Measurements from ENCODE around the gene CACNB3.

The CACNB3 gene

DNA sequence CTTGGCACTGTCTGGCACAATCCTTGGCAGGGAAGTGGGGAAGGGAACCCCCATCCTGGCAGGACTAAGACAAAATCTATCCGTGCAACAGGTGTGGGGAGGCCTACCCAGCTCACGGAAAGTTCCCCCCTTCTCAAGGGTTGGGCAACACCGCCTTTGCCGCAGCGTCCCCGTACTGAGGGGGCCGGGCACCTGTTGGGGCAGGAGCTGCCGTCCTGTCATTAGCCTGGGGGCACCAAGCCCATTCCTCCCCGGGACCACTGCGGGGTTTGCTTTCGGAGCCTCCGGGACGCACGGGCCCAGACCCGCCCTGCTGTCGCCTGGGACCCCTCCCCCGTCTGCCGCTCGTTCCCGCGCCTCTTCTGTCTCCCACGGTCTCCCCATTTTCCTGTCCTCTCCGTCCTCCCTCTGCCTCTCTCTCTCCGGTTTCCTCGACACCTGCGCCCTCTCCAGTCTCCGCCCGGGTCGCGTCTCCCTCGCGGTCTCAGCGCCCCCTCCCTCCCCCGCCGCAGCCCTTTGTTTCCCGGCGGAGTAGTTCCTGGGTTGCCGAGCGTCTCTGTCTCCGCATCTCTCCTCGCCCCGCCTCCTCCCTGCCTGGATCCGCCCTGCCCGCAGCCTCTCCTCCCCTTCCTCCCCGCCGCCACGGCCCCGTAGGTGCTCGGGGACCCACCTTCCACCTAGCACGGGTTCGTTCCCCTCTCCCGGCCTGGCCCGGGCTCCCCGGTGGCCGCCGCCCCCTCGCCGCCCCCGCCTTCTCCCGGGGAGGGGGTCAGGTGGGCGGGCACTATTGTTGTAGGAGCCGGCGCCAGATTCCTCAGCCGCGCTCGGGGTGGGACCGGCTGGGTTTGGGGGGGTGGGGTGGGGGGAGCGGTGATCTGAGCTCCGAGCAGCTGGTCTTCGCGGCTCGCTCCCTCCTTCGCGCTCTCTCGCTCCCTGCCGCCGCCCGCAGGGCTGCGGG is at the start of gene CACNB3:
Gene CACNB3 (plus strand): TSS at position 624 of the 958 bp plus-strand sequence. CDS start 434 bp downstream, outside the sequence.
- peak; percentile 71 for DNase-seq

DNA sequence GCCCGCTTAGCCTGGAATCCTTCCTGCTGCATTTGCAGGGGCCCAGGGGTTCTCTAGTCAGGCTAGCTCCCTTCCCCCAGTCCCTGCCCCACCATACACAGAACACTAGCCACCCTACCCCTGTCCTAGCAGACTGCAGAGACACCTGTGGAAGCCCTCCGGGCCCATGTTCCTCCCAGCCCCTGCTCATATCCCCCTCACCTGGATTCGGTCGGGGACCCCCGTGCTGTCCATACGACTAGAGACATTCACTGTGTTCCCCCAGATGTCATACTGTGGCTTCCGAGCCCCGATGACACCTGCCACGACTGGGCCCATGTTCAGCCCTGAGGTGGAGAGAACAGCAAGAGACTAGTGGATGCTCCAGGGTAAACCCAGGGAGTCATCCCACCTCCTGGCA is 49.6 kb upstream of the CACNB3 start:
- no peak for DNase-seq

DNA sequence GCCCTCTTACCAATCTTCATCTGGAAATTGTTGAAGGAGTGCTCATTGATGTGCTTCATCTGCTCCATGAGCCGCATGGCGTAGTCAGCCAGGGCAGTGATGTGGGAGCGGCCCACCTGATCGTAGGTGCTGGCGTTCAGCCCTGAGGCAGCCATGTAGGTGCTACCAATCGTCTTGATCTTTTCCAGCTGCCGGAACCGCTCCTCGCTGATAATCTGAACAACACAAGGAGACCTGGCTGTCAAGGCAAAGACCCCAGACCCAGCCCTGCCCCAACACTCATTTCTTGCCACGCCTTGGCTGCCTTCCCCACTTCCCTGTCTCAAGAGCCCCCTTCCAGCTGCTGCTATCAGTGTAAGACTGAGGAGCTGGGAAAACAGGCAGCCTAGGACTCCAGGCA is 47.5 kb upstream of the CACNB3 start:
- no peak for DNase-seq

DNA sequence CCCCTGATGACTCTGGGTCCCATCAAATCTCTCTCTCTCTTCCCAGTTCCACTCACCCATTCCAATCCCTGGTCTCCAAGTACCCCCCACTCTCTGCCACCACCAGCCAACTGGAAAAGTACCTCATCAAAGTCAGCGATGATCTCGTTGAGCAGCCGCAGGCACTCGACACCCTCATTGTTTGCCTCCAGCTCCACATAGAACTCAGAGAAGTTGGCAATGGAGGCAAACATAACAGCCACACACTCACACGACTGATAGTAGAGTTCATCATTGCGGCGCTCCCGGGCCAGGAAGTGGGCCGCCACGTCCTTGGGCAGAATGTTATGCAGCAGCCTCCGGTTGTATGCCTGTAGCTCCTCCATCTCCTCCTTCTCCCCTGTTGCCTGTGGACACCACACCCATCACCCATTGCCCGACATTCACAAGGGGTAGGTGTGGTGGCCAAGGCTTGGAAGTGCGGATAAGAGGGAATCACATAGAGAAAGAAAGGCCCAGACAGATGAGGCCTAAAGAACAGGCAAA is 46.6 kb upstream of the CACNB3 start:
- no peak for DNase-seq

DNA sequence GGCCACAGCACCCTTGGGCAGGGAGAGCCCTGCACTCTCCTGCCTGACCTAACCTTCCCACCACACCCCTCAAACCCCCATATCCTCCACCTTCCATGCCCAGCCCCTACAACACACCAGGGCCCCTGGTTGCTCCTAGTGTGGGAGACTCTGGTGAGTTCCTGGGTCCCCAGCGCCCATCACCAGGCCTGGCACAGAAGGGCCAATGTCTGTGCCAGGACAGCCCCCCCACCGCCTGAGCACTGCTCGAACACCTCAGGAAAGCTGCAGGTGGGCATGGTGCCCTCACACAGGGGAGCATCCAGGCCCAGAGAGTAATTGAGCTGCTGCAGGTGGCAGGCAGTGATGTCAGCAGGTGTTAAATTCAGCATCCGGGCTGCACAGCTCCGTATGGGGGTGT is 44.6 kb upstream of the CACNB3 start:
- no peak for DNase-seq

DNA sequence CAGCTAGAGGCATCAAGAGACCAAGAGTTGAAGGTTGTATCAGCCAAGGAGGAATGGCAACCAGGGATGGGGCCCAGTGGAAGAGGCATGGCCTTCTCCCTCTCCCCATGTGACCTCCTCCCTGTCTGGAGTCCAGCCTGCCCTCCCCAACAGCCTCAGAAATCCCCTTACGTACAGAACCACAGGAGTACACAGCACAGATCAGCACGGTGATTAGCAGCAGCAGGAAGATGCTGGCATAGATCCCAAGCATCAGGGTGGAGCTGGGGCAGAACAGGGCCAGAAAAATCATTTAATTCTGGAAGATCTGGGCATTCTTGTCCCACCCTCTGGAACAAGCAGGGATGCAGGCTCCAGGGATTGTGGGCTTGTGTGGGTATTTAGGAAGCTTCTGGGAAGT is 43.8 kb upstream of the CACNB3 start:
- DNase-seq, result no peak

DNA sequence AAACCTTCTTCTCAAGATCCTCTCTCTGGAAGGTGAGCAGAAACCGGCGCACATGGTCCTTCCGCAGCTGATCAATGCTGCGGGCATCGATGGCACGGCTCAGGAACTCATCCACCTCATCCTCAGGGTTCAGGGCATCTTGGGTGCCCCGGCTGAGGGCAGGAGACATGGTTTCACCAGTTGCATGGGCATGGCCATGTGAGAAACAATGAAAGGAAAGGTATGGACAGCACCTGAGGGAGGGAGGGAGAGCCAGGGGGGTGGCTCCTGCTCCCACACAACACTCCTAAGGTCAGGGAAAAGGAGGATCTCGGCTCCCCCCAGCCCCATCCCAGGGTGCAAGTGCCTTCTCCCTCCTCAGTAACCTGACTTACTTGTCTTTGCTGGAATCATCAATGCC is 43.0 kb upstream of the CACNB3 start:
- DNase-seq, result no peak

DNA sequence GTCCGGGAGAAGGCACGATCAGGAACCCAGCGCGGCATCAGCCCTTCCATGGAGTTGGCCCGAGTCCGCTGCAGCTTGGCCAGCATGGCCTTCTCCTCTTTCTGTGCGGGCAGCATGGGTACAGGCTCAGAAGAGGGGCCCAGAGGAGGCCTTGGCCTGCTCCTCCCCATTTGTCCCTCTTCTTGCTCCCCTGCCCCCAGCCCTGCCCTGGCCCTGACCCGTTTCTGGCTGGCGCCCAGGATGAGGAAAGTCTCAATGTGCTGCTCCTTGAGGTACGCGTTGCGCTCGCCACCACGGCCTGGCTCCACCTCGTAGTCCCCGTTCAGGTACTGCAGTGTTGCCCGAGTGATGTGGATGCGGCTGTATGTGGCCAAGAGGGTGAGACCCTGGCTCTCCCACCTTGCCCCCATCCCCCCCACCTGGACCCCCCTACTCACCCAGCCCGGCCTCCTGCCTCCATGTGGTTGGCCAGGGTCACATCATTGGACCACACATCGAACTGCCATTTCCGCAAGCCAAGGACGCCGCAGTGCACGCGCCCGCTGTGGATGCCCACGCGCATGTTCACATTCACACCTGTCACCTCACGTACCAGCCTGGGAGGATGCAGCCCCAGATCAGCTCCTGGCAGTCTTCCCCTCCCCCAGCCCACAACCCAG is 42.2 kb upstream of the CACNB3 start:
- no peak for DNase-seq

DNA sequence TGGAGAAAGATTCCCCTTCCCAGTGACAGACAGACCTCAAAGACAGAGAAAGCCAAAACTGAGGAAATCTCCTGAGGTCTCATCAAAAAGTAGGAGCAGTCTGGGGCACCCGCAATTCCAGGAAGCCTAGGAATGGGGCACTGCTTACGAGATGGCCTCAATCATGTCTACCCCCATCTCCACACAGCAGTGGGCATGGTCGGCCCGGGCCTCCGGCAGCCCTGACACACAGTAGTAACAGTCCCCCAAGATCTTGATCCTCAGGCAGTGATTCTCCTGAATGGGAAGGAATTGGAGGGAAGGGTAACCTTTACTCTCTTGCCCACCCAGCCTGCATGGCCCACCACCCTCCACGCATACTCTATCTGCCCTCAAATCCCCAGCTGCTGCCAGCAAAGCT is 41.3 kb upstream of the CACNB3 start:
- DNase-seq, result no peak

DNA sequence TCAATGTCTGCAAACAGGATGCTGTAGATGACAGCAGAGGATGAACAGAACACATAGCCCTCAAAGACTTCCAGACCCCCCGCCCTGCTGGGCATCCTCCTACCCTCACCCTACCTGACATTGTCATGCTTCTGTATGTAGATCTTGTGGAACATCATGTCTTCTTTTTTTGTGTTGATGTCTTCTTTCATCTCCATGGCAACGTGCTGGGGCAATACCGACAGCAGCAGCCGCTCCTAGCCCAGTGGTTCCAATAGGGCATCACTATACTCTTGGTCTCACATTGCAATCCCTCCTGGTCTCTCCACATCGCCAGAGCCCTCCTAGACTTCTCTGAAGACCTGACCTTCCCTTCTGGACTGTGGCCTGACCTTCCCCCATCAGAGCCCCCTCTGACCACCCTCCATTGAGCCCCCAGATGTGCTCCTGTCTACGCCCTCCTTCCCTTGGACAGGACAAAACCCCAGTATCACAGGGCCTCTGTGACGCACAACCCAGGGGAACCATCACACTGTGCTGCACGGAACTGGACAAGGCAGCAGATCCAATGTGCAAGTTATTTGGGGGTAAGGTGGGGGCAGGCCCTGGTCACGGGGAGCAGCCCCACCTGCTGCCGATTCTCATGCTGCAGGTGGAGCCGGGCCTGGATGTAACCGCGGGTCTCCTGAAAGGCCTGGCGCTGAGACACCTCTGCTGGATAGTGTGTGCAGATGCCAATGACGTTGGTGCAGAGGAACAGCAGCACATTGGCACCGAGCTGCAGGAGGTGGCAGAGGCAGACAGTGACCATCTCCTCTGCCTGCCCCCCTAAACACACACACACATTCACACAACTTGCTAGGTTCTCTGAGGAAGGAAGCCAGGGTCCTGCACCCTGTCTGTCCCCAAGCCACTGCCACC is 40.5 kb upstream of the CACNB3 start:
- no peak for DNase-seq

DNA sequence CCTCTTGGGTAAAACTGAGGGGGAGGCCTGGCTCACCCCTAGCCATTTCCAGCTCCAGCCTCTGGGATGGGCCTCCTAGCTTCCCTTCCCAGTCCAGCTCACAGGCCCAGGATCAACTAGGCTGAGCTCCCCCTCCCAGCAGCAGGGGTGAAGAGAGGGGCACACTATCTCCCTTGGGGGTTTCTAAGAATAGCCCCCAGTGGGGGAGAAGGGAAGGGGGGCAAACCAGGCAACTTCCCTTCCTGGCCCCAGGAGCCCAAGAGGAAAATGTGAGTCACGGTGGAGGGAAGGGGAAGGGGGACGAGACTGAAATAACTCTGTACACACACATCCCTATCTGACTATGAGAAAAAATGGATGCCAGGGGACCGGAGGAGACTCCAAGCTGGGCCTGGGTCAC is 38.4 kb upstream of the CACNB3 start:
- no peak for DNase-seq

DNA sequence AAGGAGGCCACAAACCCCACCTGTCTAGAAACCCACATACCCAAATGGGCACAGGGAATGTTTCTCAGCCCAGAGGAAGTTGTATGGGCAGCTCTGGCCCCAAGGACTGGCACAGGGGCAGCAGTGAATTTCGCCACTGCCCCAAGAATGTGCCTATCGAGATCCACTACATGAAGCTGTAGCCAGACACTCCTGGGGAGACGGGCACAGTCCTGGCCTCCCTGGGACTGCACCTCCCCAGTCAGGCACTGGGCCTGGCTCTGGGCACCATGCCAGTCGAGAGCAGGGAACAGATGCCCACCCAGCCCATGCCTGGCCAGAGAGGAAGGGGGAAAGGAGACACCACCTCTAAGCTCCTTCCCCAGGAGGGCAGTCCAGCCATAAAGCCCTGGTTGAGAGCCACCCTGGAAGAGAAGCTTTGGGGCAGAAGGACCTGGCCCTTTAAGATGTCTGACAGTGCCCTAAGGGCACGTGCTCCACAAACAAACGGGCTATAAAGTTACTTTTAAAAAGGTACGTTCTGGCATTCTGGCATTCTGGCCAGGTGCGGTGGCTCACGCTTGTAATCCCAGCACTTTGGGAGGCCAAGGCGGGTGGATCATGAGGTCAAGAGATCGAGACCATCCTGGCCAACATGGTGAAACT is 37.8 kb upstream of the CACNB3 start:
- no peak for DNase-seq

DNA sequence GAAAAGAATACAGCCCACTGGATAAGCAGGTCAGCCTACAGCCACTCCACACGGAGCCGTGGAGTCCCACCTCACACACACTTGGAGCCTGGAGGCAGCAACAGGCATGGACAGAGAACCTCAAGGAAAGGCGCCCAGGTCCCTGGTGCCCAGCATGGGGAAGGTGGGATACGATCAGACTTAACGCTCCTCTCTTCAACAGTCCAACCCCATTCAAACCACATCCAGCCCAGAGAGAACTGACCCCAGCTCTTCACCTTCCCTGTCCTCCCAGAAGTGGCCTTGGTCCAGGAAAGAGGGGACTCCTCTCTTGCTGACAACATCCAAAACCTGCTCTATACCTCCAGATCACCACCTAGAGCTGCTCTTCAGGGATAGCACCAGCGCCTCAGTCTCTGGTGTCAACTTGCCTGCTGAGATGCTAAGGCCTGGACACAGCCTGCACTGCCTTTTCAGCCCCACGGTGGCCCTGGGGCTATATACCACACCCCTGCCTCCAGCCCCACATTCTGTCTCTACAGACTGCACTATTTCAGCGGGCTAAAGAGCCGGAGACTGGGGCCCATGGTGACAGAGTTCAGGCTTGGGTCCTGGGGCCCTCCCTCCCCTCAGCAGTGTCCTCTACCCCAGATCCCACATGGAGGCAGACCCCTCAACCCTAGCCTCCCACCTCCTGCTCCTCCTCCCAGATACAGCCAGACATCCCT is 36.4 kb upstream of the CACNB3 start:
- no peak for DNase-seq

DNA sequence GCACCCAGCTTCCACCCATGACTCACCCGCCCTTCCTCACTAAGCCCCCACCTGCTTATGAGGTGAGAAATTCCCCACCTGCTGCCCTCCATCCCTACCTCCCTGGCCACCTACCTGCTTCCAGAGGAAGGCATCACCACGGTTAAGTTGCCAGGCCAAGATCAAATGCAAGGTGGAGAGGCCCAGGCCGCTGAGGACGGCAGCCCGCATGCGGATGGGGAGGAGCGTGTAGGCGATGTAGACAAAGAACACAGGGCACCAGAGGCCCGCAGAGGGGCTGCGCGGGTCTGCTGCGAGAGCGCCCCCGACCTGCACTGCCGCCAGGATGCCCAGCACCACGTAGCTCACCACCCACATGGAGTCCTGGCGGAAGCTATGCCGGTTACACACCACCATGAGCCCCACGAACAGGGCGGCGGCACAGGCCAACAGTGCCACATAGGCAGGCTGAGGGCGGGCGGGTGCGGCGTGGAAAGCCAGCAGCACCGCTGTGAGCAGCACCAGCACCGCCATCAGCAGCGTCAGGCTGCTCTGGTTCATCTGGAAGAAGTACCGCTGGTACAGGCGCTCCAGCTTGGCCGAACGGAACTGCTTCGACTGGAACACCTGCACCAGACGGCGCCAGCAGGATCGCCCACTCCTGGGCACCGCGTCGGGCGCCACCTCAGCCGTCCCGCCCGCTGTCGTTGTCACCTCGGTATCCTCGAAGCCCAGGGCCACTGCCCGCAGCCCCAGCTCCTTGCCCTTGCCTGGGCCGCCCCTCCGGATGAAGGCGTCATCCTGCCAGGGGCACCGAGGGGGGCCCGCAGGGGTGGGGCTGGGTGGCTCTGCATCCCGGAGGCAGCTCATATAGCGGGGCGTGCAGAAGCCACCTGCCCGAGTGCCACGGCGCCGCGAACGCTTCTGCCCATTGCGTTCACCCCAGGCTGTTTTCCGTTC is 35.6 kb upstream of the CACNB3 start:
- no peak for DNase-seq

DNA sequence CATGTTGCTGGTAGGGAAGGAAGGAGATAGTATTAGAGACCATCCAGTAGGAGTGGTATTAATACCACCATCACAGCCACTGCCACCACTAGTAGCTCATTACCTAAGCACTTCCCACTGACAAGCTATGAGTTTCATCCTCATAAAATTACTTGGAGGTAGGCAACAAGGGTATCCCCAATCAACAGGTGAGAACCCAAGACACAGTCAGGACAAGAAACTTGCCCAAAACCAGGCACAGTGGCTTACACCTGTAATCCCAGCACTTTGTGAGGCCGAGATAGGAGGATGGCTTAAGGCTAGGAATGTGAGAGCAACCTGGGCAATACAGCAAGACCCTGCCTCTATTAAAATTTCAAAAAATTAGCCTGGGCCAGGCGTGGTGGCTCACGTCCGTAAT is 34.9 kb upstream of the CACNB3 start:
- DNase-seq, result no peak

DNA sequence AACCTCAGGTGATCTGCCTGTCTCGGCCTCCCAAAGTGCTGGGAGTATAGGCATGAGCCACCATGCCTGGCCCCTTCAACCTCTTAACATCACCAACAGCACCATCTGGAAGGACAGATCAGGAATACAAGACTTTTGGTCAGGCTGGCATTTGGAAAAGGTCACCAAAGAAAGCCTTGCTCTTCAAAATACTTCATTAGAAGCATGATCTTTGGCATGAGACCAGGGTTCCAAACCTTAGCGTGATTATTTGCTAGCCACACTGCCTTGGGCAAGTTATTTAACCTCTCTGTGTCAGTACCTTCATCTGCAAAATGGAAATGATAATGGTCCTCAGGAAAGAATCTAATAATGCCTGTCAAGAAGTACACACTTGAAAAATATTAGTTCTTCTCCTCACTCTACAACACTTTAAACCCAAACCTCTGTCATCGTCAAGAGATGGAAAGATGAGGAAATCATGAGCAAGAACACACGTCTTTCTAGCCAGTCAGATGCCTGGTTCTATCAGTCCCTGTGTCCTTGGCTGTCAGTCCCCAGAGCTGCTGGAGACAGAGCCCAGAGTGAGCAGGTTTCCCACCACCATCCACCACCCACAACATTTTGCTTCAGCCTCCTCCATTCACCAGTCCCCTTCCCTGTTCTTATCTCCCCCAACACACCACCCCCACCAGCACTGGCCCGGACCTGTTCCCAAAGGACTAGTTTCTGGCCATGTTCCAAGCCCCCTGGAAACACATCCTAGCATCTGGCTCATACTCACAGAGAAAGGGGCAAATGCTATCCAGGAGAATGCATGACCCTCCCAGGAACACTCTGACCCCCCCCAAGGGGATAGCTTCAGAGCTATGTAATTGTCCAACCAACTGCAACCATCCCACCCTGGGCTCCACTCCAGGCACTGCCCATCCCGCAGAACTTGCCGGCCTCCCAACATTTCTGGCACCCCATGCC is 31.4 kb upstream of the CACNB3 start:
- no peak for DNase-seq

DNA sequence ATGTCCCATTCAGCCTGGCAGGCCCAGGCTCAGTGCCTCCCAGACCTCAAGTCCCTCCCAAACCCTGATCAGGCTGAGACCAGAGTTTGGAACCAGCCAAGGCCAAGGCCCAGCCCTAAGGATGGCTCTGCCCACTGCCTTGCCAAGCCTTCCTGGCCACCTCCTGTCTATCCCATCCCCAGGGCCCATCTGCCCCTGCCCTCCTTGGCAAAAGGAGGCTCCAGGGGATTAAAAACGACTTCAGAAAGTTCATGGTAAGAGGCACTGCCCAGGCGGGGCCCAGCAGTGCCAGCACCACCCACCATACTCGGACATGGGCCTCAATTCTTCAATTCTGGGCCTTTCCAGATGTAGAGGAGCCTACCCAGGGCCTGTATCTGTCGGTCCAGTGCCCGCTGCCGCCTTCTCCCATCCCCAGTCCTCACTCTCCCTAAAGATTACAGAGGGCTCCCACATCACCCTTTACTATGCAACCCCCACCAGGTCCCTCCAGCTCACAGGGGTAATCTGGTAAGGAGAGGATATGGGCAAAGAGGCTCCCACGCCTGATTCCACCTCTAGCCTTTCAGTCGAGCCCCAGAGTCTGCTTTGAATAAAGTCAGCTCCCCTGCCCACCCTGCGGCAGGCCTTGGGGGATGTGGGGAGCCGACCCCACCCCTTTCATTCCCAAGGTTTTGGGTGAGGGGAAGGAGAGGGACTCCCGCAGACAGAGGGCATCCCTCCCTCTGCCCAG is 30.3 kb upstream of the CACNB3 start:
- no peak for DNase-seq

DNA sequence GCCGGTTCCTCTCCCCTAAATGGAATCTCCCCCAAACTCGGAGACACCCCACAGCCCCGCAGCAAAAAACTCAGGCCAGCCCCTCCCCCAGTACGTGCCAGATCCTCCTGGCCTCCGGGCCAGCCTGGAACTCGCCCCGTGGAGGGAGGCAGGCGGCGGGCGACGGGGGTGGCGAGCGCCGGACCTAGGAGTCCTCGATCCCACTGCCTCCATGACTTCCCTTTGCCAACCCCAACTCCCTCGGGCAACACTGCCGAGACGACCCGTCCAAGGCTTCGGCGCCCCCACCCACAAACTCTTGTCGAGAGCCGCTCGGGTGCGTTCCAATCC is 29.8 kb upstream of the CACNB3 start:
- DNase-seq, result no peak
